ENCODE measurements around the gene CYFIP1. TPM values are rescaled to one million over a fixed set of nuclear protein-coding genes. Genes with fewer than 3 reads are reported as not detected.
"Not testable (repeated sequence)": the region's sequence is repeated elsewhere in the genome, so short reads cannot be mapped to it uniquely, and the experiment has no call there.

The CYFIP1 gene
- total and polyA plus RNA-seq, 2 of the 13 experiments (the other 11 are each of a cell fraction or from before 2014, with no cell fraction given) = 38.1 to 58.3 TPM

- Histone ChIP-seq H4K20me1 (ENCODE audit: insufficient read depth, low read length) (no peaks in the 10 kb centered on the region), H3K4me2 (ENCODE audit: low read depth, low read length) (no peak overlapping the region), H3K27me3 (ENCODE audit: control insufficient read depth in 1 of 2, insufficient read depth in 2 of 2, low read length in 2 of 2) (no peaks in the 10 kb centered on the region), H3K4me1 (ENCODE audit: insufficient read depth, low read length) (peaks cover 10% of the 10 kb centered on the region), H3K79me2 (ENCODE audit: insufficient read depth, low read length) (no peaks in the 10 kb centered on the region), H3K4me3 (replicated peaks in 1 of 3; ENCODE audit: insufficient read depth in 1 of 3, low read depth in 2 of 3, low read length in 3 of 3) (no peak overlapping the region), H3K36me3 (replicated peaks in 1 of 2; ENCODE audit: control insufficient read depth in 1 of 2, insufficient read depth in 2 of 2, low read length in 2 of 2) (no peaks in the 10 kb centered on the region), H3K9ac (ENCODE audit: insufficient read depth, low read depth, low read length) (no peak overlapping the region), H3K9me3 (ENCODE audit: low read length) (no peaks in the 10 kb centered on the region), H3K27ac (ENCODE audit: extremely low read length, insufficient read depth, low read length) (no peak overlapping the region), H2AFZ (ENCODE audit: low read length) (no peak overlapping the region)
- ChIA-PET CTCF (ENCODE audit: low intra/inter-chr PET ratio, low total read pairs) (no interaction called here), POLR2A (no interaction called here)
- no peak for TF ChIP-seq SAFB2 (CRISPR knock-in tag; IDR thresholded peaks at IDR 0.05; ENCODE audit: borderline replicate concordance, low read depth)
- TF ChIP-seq RBM39 (IDR thresholded peaks at IDR 0.05; ENCODE audit: low read depth, low read length, poor library complexity, severe bottlenecking) = no peak
- TF ChIP-seq FOXA3 (CRISPR knock-in tag; IDR thresholded peaks at IDR 0.05) = no peak
- no peak for TF ChIP-seq ZNF10 (CRISPR knock-in tag; IDR thresholded peaks at IDR 0.05; ENCODE audit: borderline replicate concordance, low read depth)
- TF ChIP-seq ZBED4 (CRISPR knock-in tag; IDR thresholded peaks at IDR 0.05; ENCODE audit: borderline replicate concordance) = no peak
- no peak for TF ChIP-seq ZC3H4 (CRISPR knock-in tag; IDR thresholded peaks at IDR 0.05; ENCODE audit: borderline replicate concordance)
- TF ChIP-seq ARHGAP35 (CRISPR knock-in tag; IDR thresholded peaks at IDR 0.05; ENCODE audit: borderline replicate concordance) = no peak
- TF ChIP-seq ATF7 (IDR thresholded peaks at IDR 0.05) = no peak
- no peak for TF ChIP-seq ATF7 (CRISPR knock-in tag; IDR thresholded peaks at IDR 0.05)
- no peak for TF ChIP-seq TOPORS (CRISPR knock-in tag; IDR thresholded peaks at IDR 0.05)
- no peak for TF ChIP-seq ZNF790 (CRISPR knock-in tag; IDR thresholded peaks at IDR 0.05; ENCODE audit: borderline replicate concordance)
- no peak for TF ChIP-seq ZNF207 (IDR thresholded peaks at IDR 0.05; ENCODE audit: borderline replicate concordance)
- no TSS peak for BruUV-seq (replicated peaks)
- WGBS (ENCODE audit: low lambda C conversion rate) = 85% methylated on average over 7 of the region's 7 CpGs
- no peak for FAIRE-seq
- intact Hi-C loops (cut with micrococcal nuclease; ENCODE audit: unreplicated experiment) = no loop called here
- no peak for ATAC-seq
- in situ Hi-C loops (cut with HindIII; ENCODE audit: extremely low pct_ligation_motif_present, low pct_unique_long_range_greater_than_20kb) = no loop called here
- no peak for DNase-seq (ENCODE audit: low spot score)
Measured at GRCh38 chr15:22988811-22989210, 8.6 kb upstream of the CYFIP1 start.

- BruUV-seq (replicated peaks); DNase-seq (ENCODE audit: low spot score); CTCF ChIA-PET (ENCODE audit: low intra/inter-chr PET ratio, low total read pairs); FAIRE-seq; H3K4me2 ChIP-seq (ENCODE audit: low read depth, low read length); H3K36me3 ChIP-seq (replicated peaks in 1 of 2; ENCODE audit: control insufficient read depth in 1 of 2, insufficient read depth in 2 of 2, low read length in 2 of 2); H3K4me3 ChIP-seq (replicated peaks in 1 of 3; ENCODE audit: insufficient read depth in 1 of 3, low read depth in 2 of 3, low read length in 3 of 3); ATAC-seq; POLR2A ChIA-PET; H3K9ac ChIP-seq (ENCODE audit: insufficient read depth, low read depth, low read length); H3K9me3 ChIP-seq (ENCODE audit: low read length); intact Hi-C loops (cut with micrococcal nuclease; ENCODE audit: unreplicated experiment); H2AFZ ChIP-seq (ENCODE audit: low read length); H3K27ac ChIP-seq (ENCODE audit: extremely low read length, insufficient read depth, low read length); H3K27me3 ChIP-seq (ENCODE audit: control insufficient read depth in 1 of 2, insufficient read depth in 2 of 2, low read length in 2 of 2); in situ Hi-C loops (cut with HindIII; ENCODE audit: extremely low pct_ligation_motif_present, low pct_unique_long_range_greater_than_20kb): not testable (repeated sequence)
- WGBS (ENCODE audit: low lambda C conversion rate) = 93% methylated on average over 11 of the region's 11 CpGs
- Histone ChIP-seq H3K4me1 (ENCODE audit: insufficient read depth, low read length) (peaks cover 16% of the 10 kb centered on the region), H3K79me2 (ENCODE audit: insufficient read depth, low read length) (peaks cover 24% of the 10 kb centered on the region), H4K20me1 (ENCODE audit: insufficient read depth, low read length) (peaks cover 20% of the 10 kb centered on the region)
Measured at GRCh38 chr15:22981931-22982330, 1.8 kb upstream of the CYFIP1 start.
